OCI-LY7 (cell line): ENCODE data around the gene ENTPD6. TPM values are rescaled to one million over a fixed set of nuclear protein-coding genes. Genes with fewer than 3 reads are reported as not detected.

Source experiments
- BruUV-seq: library from RNA; stranded (reverse); fragments of 400-500 nt; replicated peaks from 2 replicates; lab custom pipeline; 2021; lab: Mats Ljungman, UMichigan
- CTCF ChIA-PET: fragments of 300-600 bp; sonication (Branson Sonifier 250); formaldehyde crosslinking; loops from one replicate; lab custom pipeline; 2022; ENCODE audit warnings: antibody characterized with exemption; ENCODE audit not compliant: unreplicated experiment; lab: Charles Lee
- POLR2A ChIA-PET: fragments of 300-600 bp; sonication (Branson Sonifier 250); formaldehyde crosslinking; loops from one replicate; lab custom pipeline; 2022; ENCODE audit warnings: antibody characterized with exemption; lab: Charles Lee
- DNase-seq: peaks from one replicate; pipeline ENCODE4 v3.0.0-alpha.2; 2015; ENCODE audit warnings: low spot score
- H2AFZ ChIP-seq: fragments of 200-600 bp; sonication (generic), shearing (Covaris generic); 2 replicates; pipeline ENCODE4 v1.6.1; 2014; ENCODE audit warnings: mild to moderate bottlenecking, antibody characterized with exemption, low read length, moderate library complexity
- H3K27ac ChIP-seq: fragments of 200-600 bp; sonication (generic); 2 replicates; pipeline ENCODE4 v1.5.1; 2014; ENCODE audit warnings: mixed run types, low read depth, mild to moderate bottlenecking, moderate library complexity, low read length, inconsistent platforms; ENCODE audit not compliant: poor library complexity, severe bottlenecking
- H3K36me3 ChIP-seq: fragments of 200-600 bp; sonication (generic); 2 replicates; pipeline ENCODE4 v1.6.1; 2014; ENCODE audit warnings: mild to moderate bottlenecking, antibody characterized with exemption, low read length, moderate library complexity, mixed read lengths; ENCODE audit not compliant: insufficient read depth
- H3K4me1 ChIP-seq: fragments of 200-600 bp; sonication (generic); 2 replicates; pipeline ENCODE4 v1.5.1; 2014; ENCODE audit warnings: mild to moderate bottlenecking, low read length; ENCODE audit not compliant: insufficient read depth, poor library complexity, severe bottlenecking
- H3K4me2 ChIP-seq: fragments of 200-600 bp; sonication (generic); 2 replicates; pipeline ENCODE4 v1.6.1; 2014; ENCODE audit warnings: mild to moderate bottlenecking, low read length
- H3K4me3 ChIP-seq: fragments of 200-600 bp; sonication (generic); 2 replicates; pipeline ENCODE4 v1.5.1; 2014; ENCODE audit warnings: mild to moderate bottlenecking, low read depth, low read length; ENCODE audit not compliant: poor library complexity, severe bottlenecking
- H3K79me2 ChIP-seq: fragments of 200-600 bp; sonication (generic); 2 replicates; pipeline ENCODE4 v1.6.1; 2016; ENCODE audit warnings: low read depth, mild to moderate bottlenecking, low read length, moderate library complexity, mixed read lengths; ENCODE audit not compliant: insufficient read depth
- H3K9me2 ChIP-seq: fragments of 200-600 bp; sonication (generic); 2 replicates; pipeline ENCODE4 v1.6.1; 2016; ENCODE audit warnings: mild to moderate bottlenecking, low read length, mixed read lengths; ENCODE audit not compliant: insufficient read depth
- H3K9me3 ChIP-seq: fragments of 200-600 bp; sonication (generic); 2 replicates; pipeline ENCODE4 v1.6.1; 2014; ENCODE audit warnings: mild to moderate bottlenecking, mixed run types, low read length, mixed read lengths
- H4K20me1 ChIP-seq: fragments of 200-600 bp; sonication (generic); 2 replicates; pipeline ENCODE4 v1.6.1; 2014; ENCODE audit warnings: mild to moderate bottlenecking, antibody characterized with exemption, low read length, moderate library complexity, mixed read lengths; ENCODE audit not compliant: insufficient read depth
- EZH2phosphoT487 ChIP-seq: fragments of 200-600 bp; sonication (generic); IDR thresholded peaks from 2 replicates; pipeline ENCODE4 v1.6.1; 2018; ENCODE audit warnings: low read depth, borderline replicate concordance, mild to moderate bottlenecking, mixed run types, antibody characterized with exemption, low read length, moderate library complexity, mixed read lengths
- intact Hi-C: fragments of 100-400 bp; cut with micrococcal nuclease; formaldehyde crosslinking; loops from one replicate; pipeline ENCODE4 v1.10.0; 2022; ENCODE audit not compliant: unreplicated experiment
- total RNA-seq, 2 experiments: library from RNA; depleted of rRNA in 1 of 2; stranded (reverse); fragments of >200 nt in 1 of 2; shearing (Covaris generic) in 1 of 2; gene quantifications; 2 replicates each; pipeline ENCODE4 v1.2.3, GENCODE V29; 2014 to 2022
- TF ChIP-seq, protein P1 (sequence below): fragments of 200-600 bp; sonication (generic); conservative IDR thresholded peaks from 2 replicates; pipeline ENCODE4 v1.5.1; 2014; ENCODE audit warnings: mild to moderate bottlenecking, antibody characterized with exemption, low read length, moderate library complexity, mixed read lengths

ENTPD6 gene
- total RNA-seq, 2 experiments from 2014 or later, result 4.2 TPM; not detected in 1

DNA sequence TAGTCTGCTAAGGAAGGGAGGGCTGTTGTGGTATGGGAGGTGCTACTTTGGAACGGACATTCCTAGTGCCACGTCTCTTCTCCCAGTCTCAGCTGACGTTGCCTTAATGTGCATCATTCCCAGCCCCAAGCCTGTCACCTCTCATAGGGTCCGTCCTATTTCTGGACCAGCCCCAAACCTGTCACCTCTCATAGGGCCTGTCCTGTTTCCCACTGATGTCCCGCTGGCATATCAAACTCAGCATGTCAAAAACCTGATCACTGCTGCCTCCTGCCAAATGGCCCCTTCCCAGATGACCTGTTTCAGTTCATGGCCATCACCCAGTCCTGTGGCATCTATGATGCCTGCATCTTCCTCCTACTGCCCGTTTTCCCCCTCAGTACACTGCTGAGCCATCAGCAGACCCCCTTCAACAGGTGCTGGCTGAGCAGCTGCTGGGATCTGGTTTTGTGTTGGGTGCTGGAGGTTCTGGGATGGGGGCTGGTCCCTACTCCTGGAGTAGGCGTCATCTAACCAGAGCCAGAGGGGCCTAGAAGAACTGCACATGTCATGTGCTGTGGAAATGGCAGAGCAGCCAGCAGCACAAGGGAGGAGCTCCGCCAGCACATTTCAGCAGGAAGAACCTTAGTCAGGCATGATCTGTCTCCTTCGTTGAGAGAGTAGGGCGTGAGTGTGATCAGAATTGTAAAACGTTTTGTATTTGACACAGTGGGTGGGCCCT lies 3.3 kb downstream of the ENTPD6 start:
- Histone ChIP-seq H3K4me3 (no peak overlapping the region), H3K9me3 (no peaks in the 10 kb centered on the region), H3K4me1 (no peaks in the 10 kb centered on the region), H3K27ac (no peak overlapping the region), H2AFZ (no peak overlapping the region), H3K4me2 (no peak overlapping the region), H3K36me3 (no peaks in the 10 kb centered on the region), H3K79me2 (no peaks in the 10 kb centered on the region), H3K9me2 (no peaks in the 10 kb centered on the region), H4K20me1 (0 out of 2 replicates have a peak, but pooled peaks cover 3% of the 10 kb centered on the region)
- CTCF ChIA-PET, result no interaction called here
- no peak for DNase-seq
- TF ChIP-seq, protein P1, sequence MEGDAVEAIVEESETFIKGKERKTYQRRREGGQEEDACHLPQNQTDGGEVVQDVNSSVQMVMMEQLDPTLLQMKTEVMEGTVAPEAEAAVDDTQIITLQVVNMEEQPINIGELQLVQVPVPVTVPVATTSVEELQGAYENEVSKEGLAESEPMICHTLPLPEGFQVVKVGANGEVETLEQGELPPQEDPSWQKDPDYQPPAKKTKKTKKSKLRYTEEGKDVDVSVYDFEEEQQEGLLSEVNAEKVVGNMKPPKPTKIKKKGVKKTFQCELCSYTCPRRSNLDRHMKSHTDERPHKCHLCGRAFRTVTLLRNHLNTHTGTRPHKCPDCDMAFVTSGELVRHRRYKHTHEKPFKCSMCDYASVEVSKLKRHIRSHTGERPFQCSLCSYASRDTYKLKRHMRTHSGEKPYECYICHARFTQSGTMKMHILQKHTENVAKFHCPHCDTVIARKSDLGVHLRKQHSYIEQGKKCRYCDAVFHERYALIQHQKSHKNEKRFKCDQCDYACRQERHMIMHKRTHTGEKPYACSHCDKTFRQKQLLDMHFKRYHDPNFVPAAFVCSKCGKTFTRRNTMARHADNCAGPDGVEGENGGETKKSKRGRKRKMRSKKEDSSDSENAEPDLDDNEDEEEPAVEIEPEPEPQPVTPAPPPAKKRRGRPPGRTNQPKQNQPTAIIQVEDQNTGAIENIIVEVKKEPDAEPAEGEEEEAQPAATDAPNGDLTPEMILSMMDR, result no peak
- no peak for TF ChIP-seq EZH2phosphoT487
- intact Hi-C loops, result loop anchor here (5.0 kb wide), 1 partner anchor 83 kb away; no protein-coding TSS in a partner anchor
- POLR2A ChIA-PET, result no interaction called here
- no TSS peak for BruUV-seq

DNA sequence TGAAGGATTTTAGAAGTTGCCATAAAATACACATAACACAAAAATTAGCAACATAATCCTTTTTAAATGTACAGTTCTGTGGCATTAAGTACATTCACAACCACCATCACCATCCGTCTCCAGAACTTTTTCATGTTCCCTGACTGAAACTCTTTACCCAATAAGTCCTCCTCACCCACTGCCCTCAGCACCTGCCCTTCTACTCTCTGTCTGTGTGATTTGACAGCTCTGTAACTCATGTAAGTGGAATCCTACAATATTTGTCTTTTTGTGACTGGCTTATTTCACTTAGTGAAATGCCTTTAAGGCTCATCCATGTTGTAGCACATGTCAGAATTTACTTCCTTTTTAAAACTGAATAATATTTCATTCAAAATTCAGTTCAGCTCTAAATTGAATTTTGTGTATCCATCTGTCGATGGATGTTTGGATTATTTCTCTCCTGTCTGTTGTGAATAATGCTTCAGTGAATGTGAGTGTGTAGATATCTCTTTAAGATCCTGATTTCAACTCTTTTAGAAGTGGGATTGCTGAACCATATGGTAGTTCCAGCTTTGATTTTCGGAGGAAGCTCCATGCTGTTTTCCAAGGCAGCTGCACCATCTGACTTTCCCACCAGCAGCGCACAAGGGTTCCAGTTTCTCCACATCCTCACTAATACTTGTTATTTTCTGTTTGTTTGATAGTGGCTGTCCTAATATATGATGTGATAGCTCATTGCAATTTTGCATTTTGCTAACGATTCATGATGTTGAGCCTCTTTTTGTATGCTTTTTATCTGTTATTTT lies 4.2 kb downstream of the ENTPD6 start:
- Histone ChIP-seq H3K79me2 (no peaks in the 10 kb centered on the region), H4K20me1 (0 out of 2 replicates have a peak, but pooled peaks cover 3% of the 10 kb centered on the region), H3K36me3 (no peaks in the 10 kb centered on the region), H3K9me3 (no peaks in the 10 kb centered on the region), H3K4me2 (no peak overlapping the region), H3K4me3 (no peak overlapping the region), H3K9me2 (no peaks in the 10 kb centered on the region), H2AFZ (no peak overlapping the region), H3K27ac (no peak overlapping the region), H3K4me1 (no peaks in the 10 kb centered on the region)
- intact Hi-C loops, result loop anchor here (5.0 kb wide), 1 partner anchor 83 kb away; no protein-coding TSS in a partner anchor
- POLR2A ChIA-PET, result interaction anchor here (0.6 kb wide), 1 partner anchor 18 kb away, joined by 3 read pairs; no protein-coding TSS in a partner anchor
- BruUV-seq, result no TSS peak
- CTCF ChIA-PET, result no interaction called here
- no peak for TF ChIP-seq EZH2phosphoT487
- TF ChIP-seq, protein P1, result no peak
- no peak for DNase-seq
